Neural progenitor cell (in vitro differentiated cells): ENCODE results near the gene ANKRD1.

Source experiments
- CTCF ChIP-seq: fragments of 200-600 bp; sonication (generic); IDR thresholded peaks from 2 replicates; pipeline ENCODE4 v1.5.1; 2017; ENCODE audit warnings: antibody characterized with exemption, mild to moderate bottlenecking
- EZH2 ChIP-seq: fragments of 200-600 bp; sonication (generic); IDR thresholded peaks from 2 replicates; pipeline ENCODE4 v1.6.1; 2017; ENCODE audit warnings: antibody characterized with exemption, mild to moderate bottlenecking, moderate library complexity
- EZH2phosphoT487 ChIP-seq: fragments of 200-600 bp; sonication (generic); IDR thresholded peaks from 2 replicates; pipeline ENCODE4 v1.6.1; 2017; ENCODE audit warnings: antibody characterized with exemption

GRCh38 chr10:90927293-90927692, 6.4 kb upstream of the ANKRD1 start:
- no peak for TF ChIP-seq CTCF
- TF ChIP-seq EZH2: no peak
- no peak for TF ChIP-seq EZH2phosphoT487
